HepG2 (cell line): Measurements from ENCODE around the gene UBA6. TPM values are rescaled to one million over a fixed set of nuclear protein-coding genes. Genes with fewer than 3 reads are reported as not detected.
A peak's percentile ranks its signal among the peaks of the same experiment; 100 is the strongest.

ENCODE experiments used
- ATAC-seq: fragments of 200-7000 bp; cut with Tn5 transposase; 3 replicates; pipeline ENCODE4 v1.9.1; 2020; ENCODE audit warnings: mild to moderate bottlenecking, moderate library complexity
- BruUV-seq: library from RNA; stranded (reverse); fragments of 400-500 nt; replicated peaks from 2 replicates; lab custom pipeline; 2021; lab: Mats Ljungman, UMichigan
- CTCF ChIA-PET: fragments of 300-600 bp; formaldehyde crosslinking; extraction: SDS; loops from one replicate; lab custom pipeline; 2021; ENCODE audit warnings: low total read pairs, inconsistent platforms, low intra/inter-chr PET ratio; lab: Yijun Ruan, JAX
- POLR2A ChIA-PET: fragments of 350-600 bp; sonication (Branson Sonifier 250); formaldehyde crosslinking; loops from one replicate; lab custom pipeline; 2020; ENCODE audit warnings: antibody characterized with exemption, inconsistent platforms; lab: Yijun Ruan, JAX
- DNase-seq: peaks from one replicate; pipeline ENCODE4 v3.0.0-alpha.2; 2015; ENCODE audit warnings: low spot score
- FAIRE-seq: peaks from 3 replicates; lab custom pipeline; 2011; peaks lifted over from hg19 to GRCh38; lab: Jason Lieb, UNC
- H2AFZ ChIP-seq: one replicate; pipeline ENCODE4 v1.6.1; 2011; ENCODE audit warnings: low read length, inconsistent platforms
- H3K27ac ChIP-seq: fragments of 300-600 bp; 3 replicates; pipeline ENCODE4 v1.8.0; 2011; ENCODE audit warnings: mixed run types, mild to moderate bottlenecking, mixed read lengths, low read length, inconsistent platforms; ENCODE audit not compliant: insufficient read depth; ENCODE audit errors: extremely low read length
- H3K27me3 ChIP-seq, 2 experiments: fragments of 200-600 bp in 1 of 2; 2 replicates in 1 of 2; 3 replicates in 1 of 2; pipeline versions ENCODE4 v1.6.0 to v1.8.0; 2011; ENCODE audit warnings: low read length in 2 of 2, mild to moderate bottlenecking in 2 of 2, moderate library complexity in 2 of 2, inconsistent platforms in 1 of 2; ENCODE audit not compliant: insufficient read depth in 2 of 2, control insufficient read depth in 1 of 2
- H3K36me3 ChIP-seq, 2 experiments: fragments of 200-600 bp in 1 of 2; replicated peaks in 1 of 2; 2 replicates in 1 of 2; 3 replicates in 1 of 2; pipeline versions ENCODE4 v1.5.1 to v1.8.0; 2011; ENCODE audit warnings: low read length in 2 of 2, inconsistent platforms in 1 of 2; ENCODE audit not compliant: insufficient read depth in 2 of 2, control insufficient read depth in 1 of 2
- H3K4me1 ChIP-seq: 2 replicates; pipeline ENCODE4 v1.5.1; 2012; ENCODE audit warnings: low read length, inconsistent platforms; ENCODE audit not compliant: insufficient read depth
- H3K4me2 ChIP-seq: 2 replicates; pipeline ENCODE4 v1.6.0; 2011; ENCODE audit warnings: low read depth, low read length, inconsistent platforms
- H3K4me3 ChIP-seq, 3 experiments: fragments of 200-600 bp in 1 of 3; sonication (generic), shearing (Covaris generic) in 1 of 3; replicated peaks in 1 of 3; 2 replicates each; pipeline ENCODE4 v1.5.1; 2011 to 2016; ENCODE audit warnings: low read length in 3 of 3, inconsistent platforms in 2 of 3, low read depth in 2 of 3, mild to moderate bottlenecking in 2 of 3, control low read depth in 1 of 3, mixed read lengths in 1 of 3; ENCODE audit not compliant: insufficient read depth in 1 of 3
- H3K79me2 ChIP-seq: one replicate; pipeline ENCODE4 v1.6.1; 2011; ENCODE audit warnings: low read length, inconsistent platforms; ENCODE audit not compliant: insufficient read depth
- H3K9ac ChIP-seq: 2 replicates; pipeline ENCODE4 v1.6.0; 2011; ENCODE audit warnings: mild to moderate bottlenecking, low read depth, low read length, inconsistent platforms; ENCODE audit not compliant: insufficient read depth
- H3K9me3 ChIP-seq: 2 replicates; pipeline ENCODE4 v1.5.1; 2012; ENCODE audit warnings: mild to moderate bottlenecking, low read length
- H4K20me1 ChIP-seq: 2 replicates; pipeline ENCODE4 v1.6.0; 2011; ENCODE audit warnings: inconsistent platforms, mild to moderate bottlenecking, low read length, moderate library complexity; ENCODE audit not compliant: insufficient read depth
- CEBPB ChIP-seq: IDR thresholded peaks from 2 replicates; pipeline ENCODE4 v1.6.1; 2011; ENCODE audit warnings: low read depth, low read length, improper control_type of control experiment, borderline replicate concordance
- MAFF ChIP-seq: IDR thresholded peaks from 2 replicates; pipeline ENCODE4 v1.6.1; 2011; ENCODE audit warnings: low read depth, low read length, improper control_type of control experiment
- TFE3 ChIP-seq: IDR thresholded peaks from 2 replicates; pipeline ENCODE4 v1.6.1; 2016
- ZFAT ChIP-seq: sonication (generic); formaldehyde crosslinking; conservative IDR thresholded peaks from 2 replicates; pipeline ENCODE4 v1.8.1; 2023; ENCODE audit warnings: missing genetic modification reagents, inconsistent platforms
- WGBS: methylation state at CpG from one replicate; pipeline ENCODE4 v1.1.6; 2017; ENCODE audit warnings: low lambda C conversion rate; 5-methylcytosine and 5-hydroxymethylcytosine counted together
- in situ Hi-C: cut with HindIII; loops from 2 replicates; pipeline ENCODE4 v1.10.0; 2017; ENCODE audit warnings: low pct_unique_long_range_greater_than_20kb; ENCODE audit not compliant: extremely low pct_ligation_motif_present
- intact Hi-C: fragments of 100-400 bp; cut with micrococcal nuclease; formaldehyde crosslinking; loops from one replicate; pipeline ENCODE4 v1.10.0; 2022; ENCODE audit not compliant: unreplicated experiment
- polyA plus RNA-seq, 8 experiments: library from polyadenylated mRNA; depleted of rRNA in 3 of 8; stranded (reverse) in 7 of 8; unstranded in 1 of 8; fragments of >200 nt; fragmentation: Illumina TruSeq in 4 of 8; extraction: Trizol in 4 of 8; gene quantifications; 2 replicates each; pipeline versions ENCODE4 v1.2.1 to v1.2.3, GENCODE V29; 2011 to 2016; ENCODE audit warnings: low read depth in 4 of 8, missing spikeins in 1 of 8, mixed read lengths in 1 of 8; ENCODE audit not compliant: insufficient read depth in 1 of 8
- total RNA-seq, 5 experiments: library from RNA; depleted of rRNA; stranded (reverse); fragments of >200 nt; fragmentation: Illumina TruSeq; extraction: Trizol; gene quantifications; 2 replicates each; pipeline ENCODE4 v1.2.3, GENCODE V29; 2016; ENCODE audit warnings: low read depth in 1 of 5
- TF ChIP-seq, protein P1 (sequence below): sonication (generic); formaldehyde crosslinking; IDR thresholded peaks from 2 replicates; pipeline ENCODE4 v1.4.0; 2020; ENCODE audit warnings: missing genetic modification reagents
- TF ChIP-seq, protein P2 (sequence below), 2 experiments: sonication (generic) in 1 of 2; formaldehyde crosslinking in 1 of 2; IDR thresholded peaks; 2 replicates each; pipeline versions ENCODE4 v1.4.0 to v1.6.1; 2018 to 2020; ENCODE audit warnings: missing genetic modification reagents in 2 of 2, borderline replicate concordance in 1 of 2, low read depth in 1 of 2, mild to moderate bottlenecking in 1 of 2, missing biosample characterization in 1 of 2
- TF ChIP-seq, protein P3 (sequence below): sonication (generic); formaldehyde crosslinking; IDR thresholded peaks from 2 replicates; pipeline ENCODE4 v1.4.0; 2020; ENCODE audit warnings: missing genetic modification reagents

The UBA6 gene
- total and polyA plus RNA-seq, 2 of the 13 experiments (the other 11 are each of a cell fraction or from before 2014, with no cell fraction given): 33.3 to 75.4 TPM

- peaks cover 83% of the 10 kb centered on the region for H3K79me2 ChIP-seq
- TF ChIP-seq CEBPB: peak; percentile 64; the same call in 1 of the 2 replicates
- no peak for TF ChIP-seq TFE3 (CRISPR knock-in tag)
- peak overlapping the region; percentile 26; the same call in 1 of the 2 replicates for H3K4me2 ChIP-seq
- in situ Hi-C loops: no loop called here
- H2AFZ ChIP-seq: no peak overlapping the region
- no peaks in the 10 kb centered on the region for H3K27me3 ChIP-seq
- H3K4me1 ChIP-seq: peaks cover 35% of the 10 kb centered on the region
- ChIA-PET POLR2A (no interaction called here), CTCF (no interaction called here)
- no peaks in the 10 kb centered on the region for H4K20me1 ChIP-seq
- no peak for FAIRE-seq
- no peak overlapping the region for H3K9ac ChIP-seq
- 97% methylated on average over 2 of the region's 2 CpGs for WGBS
- intact Hi-C loops: loop anchor here (5.0 kb wide), 2 partner anchors 88 to 158 kb away; partner anchors contain the start of gene CENPC
- no peak for DNase-seq
- H3K9me3 ChIP-seq: no peaks in the 10 kb centered on the region
- H3K36me3 ChIP-seq: no peaks in the 10 kb centered on the region
- no peak overlapping the region for H3K4me3 ChIP-seq
- BruUV-seq: no TSS peak
- H3K27ac ChIP-seq: no peak overlapping the region
- ATAC-seq: no peak
These were observed 3.9 kb upstream of the UBA6 start for GRCh38 chr4:67704843-67705242.

DNA sequence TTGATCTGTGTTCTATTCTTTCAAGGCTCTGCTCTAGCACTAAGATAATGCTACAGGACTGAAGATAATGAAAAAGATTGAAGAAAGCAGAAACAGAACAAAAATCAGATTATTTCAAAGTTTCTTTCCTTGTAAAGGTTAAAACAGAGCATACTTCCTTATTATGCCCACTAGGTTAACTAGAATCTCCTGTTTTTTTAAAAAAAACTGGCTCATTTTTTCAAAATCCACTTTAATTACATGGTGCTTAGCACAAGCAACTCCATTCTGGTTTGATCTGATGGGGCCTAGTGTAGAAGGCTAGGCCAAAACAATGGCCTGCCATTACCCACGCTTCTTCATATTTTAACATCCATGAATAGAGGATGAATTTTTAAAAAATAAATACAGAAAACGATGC lies 1.2 kb upstream of the UBA6 start:
- intact Hi-C loops: loop anchor here (5.0 kb wide), 2 partner anchors 85 to 155 kb away; partner anchors contain the start of gene CENPC
- Histone ChIP-seq H2AFZ (no peak overlapping the region), H3K9me3 (no peaks in the 10 kb centered on the region), H3K36me3 (no peaks in the 10 kb centered on the region), H3K27ac (peak overlapping the region; percentile 84), H3K27me3 (no peaks in the 10 kb centered on the region), H4K20me1 (peaks cover 5% of the 10 kb centered on the region; the same call in 1 of the 2 replicates), H3K4me2 (peak overlapping the region; percentile 81), H3K79me2 (peaks cover 83% of the 10 kb centered on the region), H3K4me3 (peak overlapping the region; percentile 56 to 87 (median 77); a peak in 5 of 6 replicates), H3K4me1 (peaks cover 60% of the 10 kb centered on the region), H3K9ac (peak overlapping the region; percentile 78)
- no peak for FAIRE-seq
- no peak for ATAC-seq
- in situ Hi-C loops: no loop called here
- ChIA-PET POLR2A (interaction anchor here (0.7 kb wide), 1 partner anchor 156 kb away, joined by 3 read pairs; no protein-coding TSS in a partner anchor), CTCF (no interaction called here)
- BruUV-seq: no TSS peak
- DNase-seq: no peak
- WGBS: 95% methylated on average over 2 of the region's 2 CpGs
- TF ChIP-seq, protein P1, sequence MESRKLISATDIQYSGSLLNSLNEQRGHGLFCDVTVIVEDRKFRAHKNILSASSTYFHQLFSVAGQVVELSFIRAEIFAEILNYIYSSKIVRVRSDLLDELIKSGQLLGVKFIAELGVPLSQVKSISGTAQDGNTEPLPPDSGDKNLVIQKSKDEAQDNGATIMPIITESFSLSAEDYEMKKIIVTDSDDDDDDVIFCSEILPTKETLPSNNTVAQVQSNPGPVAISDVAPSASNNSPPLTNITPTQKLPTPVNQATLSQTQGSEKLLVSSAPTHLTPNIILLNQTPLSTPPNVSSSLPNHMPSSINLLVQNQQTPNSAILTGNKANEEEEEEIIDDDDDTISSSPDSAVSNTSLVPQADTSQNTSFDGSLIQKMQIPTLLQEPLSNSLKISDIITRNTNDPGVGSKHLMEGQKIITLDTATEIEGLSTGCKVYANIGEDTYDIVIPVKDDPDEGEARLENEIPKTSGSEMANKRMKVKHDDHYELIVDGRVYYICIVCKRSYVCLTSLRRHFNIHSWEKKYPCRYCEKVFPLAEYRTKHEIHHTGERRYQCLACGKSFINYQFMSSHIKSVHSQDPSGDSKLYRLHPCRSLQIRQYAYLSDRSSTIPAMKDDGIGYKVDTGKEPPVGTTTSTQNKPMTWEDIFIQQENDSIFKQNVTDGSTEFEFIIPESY (CRISPR knock-in tag): no peak
- TF ChIP-seq, protein P2, sequence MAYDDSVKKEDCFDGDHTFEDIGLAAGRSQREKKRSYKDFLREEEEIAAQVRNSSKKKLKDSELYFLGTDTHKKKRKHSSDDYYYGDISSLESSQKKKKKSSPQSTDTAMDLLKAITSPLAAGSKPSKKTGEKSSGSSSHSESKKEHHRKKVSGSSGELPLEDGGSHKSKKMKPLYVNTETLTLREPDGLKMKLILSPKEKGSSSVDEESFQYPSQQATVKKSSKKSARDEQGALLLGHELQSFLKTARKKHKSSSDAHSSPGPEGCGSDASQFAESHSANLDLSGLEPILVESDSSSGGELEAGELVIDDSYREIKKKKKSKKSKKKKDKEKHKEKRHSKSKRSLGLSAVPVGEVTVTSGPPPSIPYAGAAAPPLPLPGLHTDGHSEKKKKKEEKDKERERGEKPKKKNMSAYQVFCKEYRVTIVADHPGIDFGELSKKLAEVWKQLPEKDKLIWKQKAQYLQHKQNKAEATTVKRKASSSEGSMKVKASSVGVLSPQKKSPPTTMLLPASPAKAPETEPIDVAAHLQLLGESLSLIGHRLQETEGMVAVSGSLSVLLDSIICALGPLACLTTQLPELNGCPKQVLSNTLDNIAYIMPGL (CRISPR knock-in tag; IDR thresholded peaks at IDR 0.05; ENCODE audit: borderline replicate concordance in 1 of 2, low read depth in 1 of 2): no peak
- TF ChIP-seq ZFAT (CRISPR knock-in tag): no peak
- TF ChIP-seq, protein P3, sequence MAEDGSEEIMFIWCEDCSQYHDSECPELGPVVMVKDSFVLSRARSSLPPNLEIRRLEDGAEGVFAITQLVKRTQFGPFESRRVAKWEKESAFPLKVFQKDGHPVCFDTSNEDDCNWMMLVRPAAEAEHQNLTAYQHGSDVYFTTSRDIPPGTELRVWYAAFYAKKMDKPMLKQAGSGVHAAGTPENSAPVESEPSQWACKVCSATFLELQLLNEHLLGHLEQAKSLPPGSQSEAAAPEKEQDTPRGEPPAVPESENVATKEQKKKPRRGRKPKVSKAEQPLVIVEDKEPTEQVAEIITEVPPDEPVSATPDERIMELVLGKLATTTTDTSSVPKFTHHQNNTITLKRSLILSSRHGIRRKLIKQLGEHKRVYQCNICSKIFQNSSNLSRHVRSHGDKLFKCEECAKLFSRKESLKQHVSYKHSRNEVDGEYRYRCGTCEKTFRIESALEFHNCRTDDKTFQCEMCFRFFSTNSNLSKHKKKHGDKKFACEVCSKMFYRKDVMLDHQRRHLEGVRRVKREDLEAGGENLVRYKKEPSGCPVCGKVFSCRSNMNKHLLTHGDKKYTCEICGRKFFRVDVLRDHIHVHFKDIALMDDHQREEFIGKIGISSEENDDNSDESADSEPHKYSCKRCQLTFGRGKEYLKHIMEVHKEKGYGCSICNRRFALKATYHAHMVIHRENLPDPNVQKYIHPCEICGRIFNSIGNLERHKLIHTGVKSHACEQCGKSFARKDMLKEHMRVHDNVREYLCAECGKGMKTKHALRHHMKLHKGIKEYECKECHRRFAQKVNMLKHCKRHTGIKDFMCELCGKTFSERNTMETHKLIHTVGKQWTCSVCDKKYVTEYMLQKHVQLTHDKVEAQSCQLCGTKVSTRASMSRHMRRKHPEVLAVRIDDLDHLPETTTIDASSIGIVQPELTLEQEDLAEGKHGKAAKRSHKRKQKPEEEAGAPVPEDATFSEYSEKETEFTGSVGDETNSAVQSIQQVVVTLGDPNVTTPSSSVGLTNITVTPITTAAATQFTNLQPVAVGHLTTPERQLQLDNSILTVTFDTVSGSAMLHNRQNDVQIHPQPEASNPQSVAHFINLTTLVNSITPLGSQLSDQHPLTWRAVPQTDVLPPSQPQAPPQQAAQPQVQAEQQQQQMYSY (CRISPR knock-in tag): no peak
- TF ChIP-seq MAFF: no peak
